Activated CD8-positive, alpha-beta memory T cell treated with anti-CD3 and anti-CD28 coated beads for 36 hours (primary cell): ENCODE data around the gene HHIPL1. TPM values are rescaled to one million over a fixed set of nuclear protein-coding genes. Genes with fewer than 3 reads are reported as not detected.

Source experiments
- CTCF ChIA-PET: fragments of 350-600 bp; sonication (Branson Sonifier 250); formaldehyde crosslinking; loops from one replicate; lab custom pipeline; 2021; ENCODE audit warnings: antibody characterized with exemption; lab: Charles Lee
- POLR2A ChIA-PET: fragments of 350-600 bp; sonication (Branson Sonifier 250); formaldehyde crosslinking; loops from one replicate; lab custom pipeline; 2021; ENCODE audit warnings: antibody characterized with exemption; lab: Charles Lee
- total RNA-seq, 2 experiments: library from RNA; stranded (reverse); gene quantifications; one replicate each; pipeline ENCODE4 v1.2.3, GENCODE V29; 2021

HHIPL1 gene
- not detected for total RNA-seq

DNA sequence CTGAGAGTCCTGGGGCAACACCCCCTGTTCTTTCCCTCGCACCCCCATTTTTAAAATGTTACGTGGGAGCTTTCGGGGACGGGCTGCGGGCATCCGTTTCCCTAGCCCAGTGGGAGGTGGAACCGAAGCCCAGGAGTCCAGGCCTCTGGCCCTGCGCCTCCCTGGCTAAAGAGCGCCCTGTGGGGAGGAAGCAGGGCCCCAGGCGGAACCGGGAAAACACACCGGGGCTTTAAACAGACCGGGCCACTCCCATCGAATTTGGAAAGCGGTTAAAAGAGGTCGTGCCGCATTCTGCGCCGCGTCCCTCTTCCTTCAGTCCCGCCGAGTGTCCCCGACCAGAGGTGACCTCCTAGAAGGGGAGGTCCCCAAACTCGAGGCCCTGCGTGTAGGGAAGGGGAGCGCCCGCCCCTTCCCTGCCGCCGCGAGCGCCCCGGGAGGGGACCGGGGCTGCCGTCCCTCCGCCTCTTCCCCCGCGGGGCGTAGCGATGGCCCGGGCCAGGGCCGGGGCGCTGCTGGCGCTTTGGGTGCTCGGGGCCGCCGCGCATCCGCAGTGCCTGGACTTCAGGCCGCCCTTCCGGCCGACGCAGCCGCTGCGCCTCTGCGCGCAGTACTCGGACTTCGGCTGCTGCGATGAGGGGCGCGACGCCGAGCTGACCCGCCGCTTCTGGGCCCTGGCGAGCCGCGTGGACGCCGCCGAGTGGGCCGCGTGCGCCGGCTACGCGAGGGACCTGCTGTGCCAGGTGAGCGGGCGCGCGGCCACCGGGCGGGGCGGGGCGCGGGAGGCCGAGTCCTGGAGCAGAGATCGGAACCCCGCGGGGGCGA lies at the start of gene HHIPL1:
Gene HHIPL1 (plus strand): TSS at position 407 of the 822 bp plus-strand sequence. CDS start 79 bp downstream, at position 486.
- POLR2A ChIA-PET: no interaction called here
- CTCF ChIA-PET: no interaction called here

DNA sequence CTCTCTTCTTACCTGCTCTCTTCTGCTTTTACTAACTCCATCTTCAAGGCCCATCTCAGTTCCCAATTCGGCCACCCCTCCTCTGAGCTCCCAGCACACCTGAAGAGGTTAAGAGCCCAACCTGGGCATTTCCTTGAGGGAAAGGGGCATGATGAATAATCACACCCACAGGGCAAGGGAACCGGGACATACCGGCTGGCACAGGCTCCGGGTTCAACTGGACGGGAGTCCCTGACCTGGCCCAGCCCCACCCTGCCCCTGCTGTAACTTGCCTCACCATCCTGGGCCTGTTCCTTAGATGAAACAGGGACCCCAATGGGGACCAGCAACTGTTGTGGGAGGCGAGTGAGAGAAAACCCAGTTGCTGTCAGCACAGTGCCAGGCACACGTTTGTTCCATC lies 49.4 kb upstream of the HHIPL1 start:
- ChIA-PET POLR2A (interaction anchor here (2.1 kb wide), 1 partner anchor 9 kb away, joined by 16 read pairs; the partner anchor contains the start of gene CCDC85C), CTCF (interaction anchor here (1.4 kb wide), 1 partner anchor 10 kb away, joined by 6 read pairs; no protein-coding TSS in a partner anchor)

DNA sequence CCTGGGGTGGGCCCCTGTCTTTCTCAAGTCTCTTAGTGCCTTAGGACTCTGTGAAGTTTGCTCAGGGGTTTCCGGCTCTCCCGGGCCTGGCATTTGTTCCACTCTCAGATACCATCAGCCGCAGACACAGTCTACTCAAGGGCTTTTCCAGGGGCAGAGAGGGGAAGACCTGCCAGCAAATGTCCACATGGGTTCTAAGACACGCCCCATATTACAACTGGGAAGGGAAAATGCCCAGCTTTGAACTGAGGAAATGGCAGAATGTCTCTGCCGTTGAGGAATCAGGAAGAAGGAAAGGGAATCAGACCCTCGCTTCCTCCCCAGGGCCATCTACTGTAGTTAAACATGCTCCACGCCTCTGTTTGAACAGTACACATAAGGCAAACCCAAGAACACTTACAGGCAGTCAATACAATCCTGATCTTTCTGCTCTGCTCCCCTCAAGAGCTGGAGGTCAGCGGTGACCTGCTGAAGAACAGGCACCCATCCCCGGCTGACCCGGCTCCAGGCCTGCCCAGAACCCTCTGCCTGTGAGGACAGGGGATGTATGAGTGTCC lies 48.8 kb upstream of the HHIPL1 start:
- ChIA-PET CTCF (interaction anchor here (1.4 kb wide), 1 partner anchor 9 kb away, joined by 6 read pairs; no protein-coding TSS in a partner anchor), POLR2A (no interaction called here)

DNA sequence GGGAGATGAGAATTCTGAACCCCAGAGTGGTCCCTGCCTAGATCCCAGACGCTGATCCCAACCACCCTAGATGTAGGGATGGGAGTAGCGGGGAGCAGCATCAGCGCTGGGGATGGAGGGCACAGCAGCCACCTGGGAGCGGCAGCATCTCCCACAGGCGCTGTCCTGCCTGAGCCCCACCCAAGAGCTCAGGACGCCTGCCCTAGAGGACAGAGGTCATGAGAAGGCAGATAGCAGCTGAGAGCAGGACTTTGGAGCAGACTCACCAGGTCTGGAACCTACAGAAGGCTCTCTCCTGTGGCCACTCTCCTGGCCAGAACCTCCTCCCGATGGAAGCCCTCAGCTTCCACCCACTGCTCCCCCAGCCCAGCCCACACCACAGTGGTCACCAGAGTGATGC lies 48.2 kb upstream of the HHIPL1 start:
- POLR2A ChIA-PET: no interaction called here
- CTCF ChIA-PET: interaction anchor here (1.1 kb wide), 1 partner anchor 23 kb away, joined by 4 read pairs; no protein-coding TSS in a partner anchor

DNA sequence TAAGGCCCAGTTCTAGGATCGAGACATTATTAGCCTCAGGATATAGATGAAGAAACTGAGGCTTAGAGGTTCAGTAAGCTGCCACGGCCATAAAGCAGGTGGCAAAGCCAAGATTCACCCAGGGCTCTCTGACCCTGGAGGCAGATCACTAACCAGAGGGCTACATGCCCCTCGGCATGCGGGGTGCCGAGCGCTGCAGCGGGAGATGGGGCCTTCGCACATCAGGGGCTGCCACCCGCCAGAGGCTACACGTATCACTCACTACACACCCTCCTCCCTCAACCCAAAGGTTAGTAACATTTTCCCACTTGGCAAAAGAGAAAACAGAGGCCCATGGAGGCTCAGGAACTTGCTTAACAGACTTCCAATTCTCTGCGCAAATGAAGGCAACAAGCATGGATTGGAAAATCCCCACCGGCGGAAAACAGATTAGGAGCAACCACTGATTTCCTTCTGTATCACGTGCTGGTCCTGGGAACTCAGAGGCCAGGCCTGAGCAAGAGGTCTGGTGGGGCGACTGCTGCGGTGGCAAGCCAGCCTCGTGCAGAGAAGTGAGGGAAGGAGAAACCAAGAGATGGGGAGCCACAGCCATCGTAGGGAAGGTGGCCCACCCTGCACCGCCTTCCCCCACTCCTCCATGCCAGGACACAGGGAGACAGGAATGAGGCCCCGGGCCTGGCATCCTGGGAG lies 46.9 kb upstream of the HHIPL1 start:
- CTCF ChIA-PET: no interaction called here
- POLR2A ChIA-PET: no interaction called here

GRCh38 chr14:99598774-99599173 lies 46.2 kb upstream of the HHIPL1 start:
- POLR2A ChIA-PET: no interaction called here

GRCh38 chr14:99599393-99599792 lies 45.5 kb upstream of the HHIPL1 start:
- CTCF ChIA-PET: no interaction called here
- POLR2A ChIA-PET: no interaction called here

More at GRCh38 chr14:99598774-99599173, 46.2 kb upstream of the HHIPL1 start:
- CTCF ChIA-PET: no interaction called here

GRCh38 chr14:99600232-99600888 lies 44.6 kb upstream of the HHIPL1 start:
- ChIA-PET POLR2A (no interaction called here), CTCF (no interaction called here)

GRCh38 chr14:99601361-99601831 lies 43.5 kb upstream of the HHIPL1 start:
- ChIA-PET POLR2A (no interaction called here), CTCF (no interaction called here)

DNA sequence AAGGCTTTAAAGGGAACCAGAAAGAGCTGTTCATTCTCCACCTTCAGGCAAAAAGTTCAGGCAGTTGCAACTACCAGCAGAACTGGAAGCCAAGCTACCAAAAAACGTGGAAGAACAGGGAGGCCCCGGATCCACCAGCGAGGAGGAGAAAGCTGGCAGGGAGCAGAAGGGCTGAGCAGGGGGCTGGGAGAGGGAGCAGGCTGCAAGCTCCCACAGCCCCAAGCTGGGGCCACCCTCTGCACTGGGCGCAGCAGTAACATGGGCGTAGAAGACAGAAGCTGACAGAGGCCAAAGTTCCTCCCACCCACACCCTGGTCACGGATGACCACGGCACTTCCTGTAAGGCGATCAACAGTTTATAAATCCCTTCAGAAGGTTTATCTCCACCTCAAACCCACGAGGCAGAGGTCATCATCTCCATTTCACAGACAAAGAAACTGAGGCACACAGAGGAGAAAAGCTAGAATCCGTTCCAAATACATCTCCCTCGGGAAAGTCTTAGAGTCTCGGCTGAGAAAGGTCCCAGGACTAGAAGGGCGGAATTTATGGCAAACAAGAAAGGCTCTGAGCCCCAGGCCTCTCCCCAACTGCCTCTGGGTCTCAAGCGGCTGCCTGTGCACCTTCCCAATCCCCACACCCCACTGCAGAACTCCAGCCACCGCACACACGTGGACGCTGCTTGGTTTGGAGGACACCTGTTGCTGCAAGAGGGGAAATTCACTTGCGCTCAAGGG lies 42.7 kb upstream of the HHIPL1 start:
- ChIA-PET CTCF (no interaction called here), POLR2A (no interaction called here)

DNA sequence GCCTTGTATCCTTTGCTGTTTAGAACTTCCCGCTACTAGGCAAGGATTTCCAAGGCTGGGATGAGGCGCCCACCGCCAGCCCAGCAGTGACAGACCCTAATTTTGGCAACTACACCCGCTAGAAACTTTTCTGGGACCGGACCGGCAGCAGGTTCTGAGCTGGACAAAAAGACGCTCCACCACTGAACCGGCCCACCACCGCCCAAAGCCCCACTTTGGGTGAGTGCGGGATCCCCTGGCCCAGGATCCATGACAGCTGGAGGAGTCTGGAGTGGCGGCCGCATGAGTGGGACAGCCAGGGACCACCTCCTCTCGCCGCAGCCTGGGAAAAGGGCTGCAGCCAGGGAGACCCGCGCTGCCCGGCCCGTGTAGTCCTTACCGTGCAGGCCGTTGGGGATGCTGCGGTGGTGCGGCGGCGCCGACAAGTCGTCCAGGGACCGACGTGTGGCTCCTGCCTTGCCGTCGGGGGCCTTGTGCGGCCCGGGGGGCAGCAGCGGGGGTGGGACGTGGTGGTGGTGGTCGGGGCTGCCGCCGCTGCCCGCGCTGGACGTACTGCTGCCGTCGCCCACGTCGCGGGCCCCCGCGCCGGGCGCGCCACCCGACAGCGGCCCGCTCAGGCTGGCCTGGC lies 42.0 kb upstream of the HHIPL1 start:
- POLR2A ChIA-PET: interaction anchor here (3.3 to 3.5 kb wide), 2 partner anchors 8 to 122 kb away, joined by 16 read pairs; partner anchors contain the start of genes CCNK and SETD3

DNA sequence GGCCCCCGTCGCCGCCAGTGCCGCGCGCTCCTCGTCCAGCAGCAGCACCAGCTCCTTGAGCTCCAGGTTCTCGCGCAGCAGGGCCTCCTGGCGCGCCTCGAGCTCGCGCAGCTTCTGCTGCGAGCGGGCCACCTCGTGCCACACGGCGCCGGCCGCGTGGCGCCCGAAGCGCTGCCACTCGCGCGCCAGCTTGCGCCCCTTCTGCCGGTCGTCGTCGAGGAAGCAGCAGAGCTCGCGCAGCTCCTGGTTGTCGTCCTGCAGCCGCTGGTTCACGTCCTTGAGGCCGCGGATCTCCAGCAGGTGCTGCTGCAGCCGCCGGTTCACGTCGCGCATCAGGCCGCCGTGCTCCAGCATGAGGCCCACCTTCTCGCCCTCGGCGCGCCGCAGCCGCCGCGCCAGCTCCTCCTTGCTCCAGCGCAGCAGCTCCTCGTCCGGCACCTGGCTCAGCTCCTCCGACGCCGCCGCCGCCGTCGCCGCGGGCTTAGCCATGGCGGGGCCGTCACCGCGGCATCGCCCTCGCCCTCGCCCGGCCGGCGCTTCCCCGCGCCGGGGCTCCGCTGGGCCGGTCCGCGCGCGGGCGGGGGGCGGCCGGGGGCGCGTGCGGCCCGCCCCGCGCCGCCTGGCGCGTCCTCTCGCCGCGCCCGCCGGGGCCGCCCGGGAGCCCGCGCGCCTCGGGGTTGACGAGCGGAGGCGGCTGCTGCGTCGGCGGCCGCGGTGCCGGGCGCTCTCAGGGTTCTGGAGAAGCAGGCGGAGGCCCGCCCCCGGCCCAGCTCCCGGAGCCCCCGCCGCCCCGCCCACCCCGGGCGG lies 41.3 kb upstream of the HHIPL1 start, which contains the start of gene CCDC85C:
Gene CCDC85C (minus strand): TSS at position 737 of the 807 bp plus-strand sequence. CDS start 248 bp downstream, at position 489.
- POLR2A ChIA-PET: interaction anchor here (3.3 to 3.5 kb wide), 2 partner anchors 9 to 123 kb away, joined by 16 read pairs; partner anchors contain the start of genes CCNK and SETD3
- CTCF ChIA-PET: interaction anchor here (0.8 kb wide), 1 partner anchor 79 kb away, joined by 3 read pairs; no protein-coding TSS in a partner anchor

More for the DNA sequence above, 42.0 kb upstream of the HHIPL1 start:
- CTCF ChIA-PET: interaction anchor here (0.8 kb wide), 1 partner anchor 80 kb away, joined by 3 read pairs; no protein-coding TSS in a partner anchor

DNA sequence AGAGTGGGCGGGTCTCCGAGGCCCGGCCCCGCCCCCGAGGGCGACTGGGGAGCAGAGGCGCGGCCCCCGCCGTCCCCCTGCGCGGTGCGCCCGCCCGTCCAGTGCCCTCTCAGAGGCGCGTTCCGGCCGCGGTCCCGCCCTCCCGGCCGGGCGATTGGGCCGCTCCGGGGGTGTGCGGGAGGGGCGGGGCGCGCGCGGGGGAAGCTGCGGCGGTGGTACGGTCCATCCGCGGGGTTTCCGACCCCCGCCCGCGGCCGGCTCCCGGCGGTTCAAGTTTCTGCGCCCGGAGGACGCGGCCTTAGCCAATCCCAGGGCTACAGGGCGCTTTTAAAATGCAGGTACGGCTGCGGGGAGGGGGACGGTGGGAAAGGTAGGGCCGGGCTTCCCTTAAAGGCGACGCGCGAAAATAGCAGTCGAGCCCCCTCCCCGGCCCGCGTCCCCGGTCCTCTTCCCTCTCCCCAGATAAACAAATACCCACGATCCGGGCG lies 40.6 kb upstream of the HHIPL1 start:
- ChIA-PET CTCF (no interaction called here), POLR2A (interaction anchor here (1.2 to 3.5 kb wide), 3 partner anchors 10 to 124 kb away, joined by 5 to 16 read pairs (median 16); partner anchors contain the start of genes CCNK, CYP46A1 and SETD3)

DNA sequence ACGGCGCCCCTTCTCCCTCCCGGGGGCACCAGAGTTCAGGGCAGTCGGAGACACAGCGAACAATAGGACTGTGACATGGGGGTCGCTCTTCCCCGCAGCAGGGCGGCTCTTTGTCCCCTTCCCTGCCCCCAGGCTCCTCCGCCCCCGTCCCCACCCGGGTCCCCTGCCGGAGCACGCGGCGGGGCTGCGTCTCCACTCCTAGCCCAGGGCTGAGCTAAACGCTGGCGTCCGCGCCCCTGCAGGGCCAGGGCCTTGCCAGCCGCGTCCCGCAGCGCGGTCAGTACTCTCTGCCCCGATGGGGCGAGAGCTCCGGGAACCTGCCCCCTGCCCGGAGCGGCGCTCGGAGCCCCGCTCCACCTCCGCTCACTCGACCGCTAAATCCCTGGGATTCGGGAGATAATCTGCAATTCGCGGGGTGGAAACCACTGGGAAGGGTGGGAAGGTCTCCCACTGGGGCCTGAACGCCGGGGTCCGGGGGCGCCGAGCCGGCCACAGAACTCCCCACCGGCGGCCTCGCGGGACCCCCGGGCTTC lies 40.1 kb upstream of the HHIPL1 start:
- CTCF ChIA-PET: interaction anchor here (1.4 kb wide), 1 partner anchor 10 kb away, joined by 6 read pairs; no protein-coding TSS in a partner anchor
- POLR2A ChIA-PET: interaction anchor here (0.6 to 3.5 kb wide), 6 partner anchors 10 to 617 kb away, joined by 3 to 16 read pairs (median 6); partner anchors contain the start of genes CCNK, CYP46A1 and SETD3

- POLR2A ChIA-PET: interaction anchor here (0.6 to 3.5 kb wide), 7 partner anchors 11 to 617 kb away, joined by 3 to 16 read pairs (median 5); partner anchors contain the start of genes CCNK, CYP46A1 and SETD3
- CTCF ChIA-PET: interaction anchor here (1.4 kb wide), 1 partner anchor 10 kb away, joined by 6 read pairs; no protein-coding TSS in a partner anchor
These were observed 39.5 kb upstream of the HHIPL1 start for GRCh38 chr14:99605299-99605961.
